ENCODE results near the gene THSD4.

DNA sequence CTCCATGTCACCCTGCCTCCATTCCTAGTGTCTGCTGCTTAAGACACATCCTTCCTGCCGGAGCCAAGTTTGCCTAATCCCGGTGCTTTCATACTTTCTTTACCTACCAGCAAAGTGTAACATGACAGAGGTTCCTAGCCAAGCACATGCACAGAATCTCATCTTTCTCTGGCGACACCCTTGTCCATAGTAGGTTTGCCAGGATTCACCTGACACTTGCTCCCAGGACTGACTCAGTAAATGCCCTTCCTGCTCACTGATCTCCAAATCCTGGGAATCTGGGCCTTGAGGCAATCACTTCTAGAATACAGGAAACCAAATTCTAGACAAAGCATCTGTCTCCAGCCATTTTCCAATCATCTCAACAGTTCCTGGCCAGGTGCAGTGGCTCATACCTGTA lies 684.9 kb downstream of the THSD4 start:
- no peak for TF ChIP-seq POLR2A (IDR thresholded peaks at IDR 0.05)
- TF ChIP-seq, protein P1, sequence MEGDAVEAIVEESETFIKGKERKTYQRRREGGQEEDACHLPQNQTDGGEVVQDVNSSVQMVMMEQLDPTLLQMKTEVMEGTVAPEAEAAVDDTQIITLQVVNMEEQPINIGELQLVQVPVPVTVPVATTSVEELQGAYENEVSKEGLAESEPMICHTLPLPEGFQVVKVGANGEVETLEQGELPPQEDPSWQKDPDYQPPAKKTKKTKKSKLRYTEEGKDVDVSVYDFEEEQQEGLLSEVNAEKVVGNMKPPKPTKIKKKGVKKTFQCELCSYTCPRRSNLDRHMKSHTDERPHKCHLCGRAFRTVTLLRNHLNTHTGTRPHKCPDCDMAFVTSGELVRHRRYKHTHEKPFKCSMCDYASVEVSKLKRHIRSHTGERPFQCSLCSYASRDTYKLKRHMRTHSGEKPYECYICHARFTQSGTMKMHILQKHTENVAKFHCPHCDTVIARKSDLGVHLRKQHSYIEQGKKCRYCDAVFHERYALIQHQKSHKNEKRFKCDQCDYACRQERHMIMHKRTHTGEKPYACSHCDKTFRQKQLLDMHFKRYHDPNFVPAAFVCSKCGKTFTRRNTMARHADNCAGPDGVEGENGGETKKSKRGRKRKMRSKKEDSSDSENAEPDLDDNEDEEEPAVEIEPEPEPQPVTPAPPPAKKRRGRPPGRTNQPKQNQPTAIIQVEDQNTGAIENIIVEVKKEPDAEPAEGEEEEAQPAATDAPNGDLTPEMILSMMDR (IDR thresholded peaks at IDR 0.05), result no peak
